GM21786 (cell line): Measurements from ENCODE around the gene JMJD6.
"Not testable (repeated sequence)": the region's sequence is repeated elsewhere in the genome, so short reads cannot be mapped to it uniquely, and the experiment has no call there.

Experiments
- ATAC-seq: cut with Tn5 transposase; IDR thresholded peaks from one replicate; pipeline ENCODE4 v1.9.1; 2021; ENCODE audit not compliant: unreplicated experiment

Gene JMJD6

DNA sequence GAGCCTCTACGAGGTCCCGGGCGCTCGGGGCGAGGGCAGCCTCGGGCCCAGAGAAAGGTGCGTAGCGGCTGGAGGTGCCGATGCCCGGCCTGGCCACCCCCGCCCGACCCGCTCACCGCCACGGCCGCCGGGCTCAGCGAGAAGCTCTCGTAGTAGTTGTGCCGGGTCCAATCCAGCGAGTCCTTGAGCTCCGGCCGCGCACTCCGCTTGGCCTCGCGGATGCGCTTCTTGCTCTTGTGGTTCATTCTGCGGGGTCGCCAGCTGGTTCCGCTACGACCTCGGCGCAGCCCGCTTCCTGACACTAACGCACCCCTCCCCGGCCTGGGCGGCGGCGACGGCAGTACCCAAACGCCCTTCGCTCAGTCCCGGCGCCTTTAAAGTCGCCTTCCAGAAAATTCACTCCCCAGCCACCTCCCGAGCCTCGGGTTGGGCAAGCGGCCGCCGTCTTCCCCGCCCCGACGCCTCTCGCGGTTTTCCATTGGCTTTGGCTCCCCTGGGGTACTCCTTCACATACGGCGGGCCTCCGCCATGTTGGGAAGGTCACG is at the start of gene JMJD6:
TSS of gene JMJD6 (minus strand) at position 376 of the 545 bp plus-strand sequence. CDS start at position 245, 131 bp downstream.
- peak; percentile 69 for ATAC-seq

DNA sequence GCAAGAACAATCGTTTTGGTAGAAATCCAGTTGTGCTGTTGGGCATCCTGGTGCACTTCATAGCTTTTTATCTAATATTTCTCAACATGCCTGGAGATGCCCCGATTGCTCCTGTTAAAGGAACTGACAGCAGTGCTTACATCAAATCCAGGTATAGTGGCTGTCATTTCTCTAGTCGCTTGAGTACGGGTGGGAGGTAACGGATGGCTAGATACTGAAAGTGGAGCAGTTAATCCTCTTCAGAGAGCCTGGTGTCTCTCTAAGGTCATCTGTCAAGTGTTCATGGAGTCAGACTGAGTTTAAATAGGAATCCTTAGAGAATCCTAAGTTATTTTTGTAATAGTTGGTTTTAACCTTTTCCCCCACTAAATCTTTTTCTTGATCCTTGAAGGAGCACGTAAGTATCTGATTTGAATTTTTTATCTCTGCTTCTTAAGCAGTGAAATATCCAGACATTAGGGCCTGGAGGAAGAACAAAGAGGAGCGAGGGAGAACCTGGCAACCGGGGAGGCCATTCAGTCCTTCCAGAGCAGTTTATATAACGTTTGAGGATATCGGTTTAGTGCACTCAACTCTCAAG is 48.7 kb upstream of the JMJD6 start:
- ATAC-seq = no peak

DNA sequence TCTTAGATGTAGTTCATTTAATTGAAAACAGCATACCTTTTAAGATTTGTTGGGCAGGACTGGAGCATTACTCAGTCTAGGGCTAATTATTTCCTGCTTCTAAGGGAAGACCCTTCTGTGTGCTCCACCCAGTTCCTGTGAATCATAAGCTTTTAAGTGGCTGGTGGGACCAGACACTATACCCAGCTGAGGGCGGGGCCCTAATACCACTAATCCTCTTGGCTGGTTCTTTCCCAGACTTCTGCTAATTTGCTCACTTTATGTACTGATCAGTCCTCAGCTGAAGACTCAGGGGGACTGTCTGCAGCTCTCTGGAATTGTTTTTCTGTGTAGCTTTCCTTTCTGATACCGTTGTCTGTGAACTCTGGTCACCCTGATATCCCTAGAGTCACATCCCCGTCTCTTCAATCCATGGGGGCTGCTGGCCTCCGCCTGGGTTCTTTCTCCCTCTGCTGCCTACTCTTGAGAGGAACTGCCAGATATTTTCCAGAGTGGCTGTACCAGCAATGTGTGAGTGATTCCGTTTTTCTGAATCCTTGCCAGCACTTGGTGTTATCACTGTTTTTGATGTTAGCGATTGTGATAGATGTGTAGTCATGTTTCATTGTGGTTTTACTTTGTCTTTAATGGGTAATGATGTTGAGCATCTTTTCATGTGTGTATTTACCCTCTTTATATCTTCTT is 46.6 kb upstream of the JMJD6 start:
- ATAC-seq = no peak

DNA sequence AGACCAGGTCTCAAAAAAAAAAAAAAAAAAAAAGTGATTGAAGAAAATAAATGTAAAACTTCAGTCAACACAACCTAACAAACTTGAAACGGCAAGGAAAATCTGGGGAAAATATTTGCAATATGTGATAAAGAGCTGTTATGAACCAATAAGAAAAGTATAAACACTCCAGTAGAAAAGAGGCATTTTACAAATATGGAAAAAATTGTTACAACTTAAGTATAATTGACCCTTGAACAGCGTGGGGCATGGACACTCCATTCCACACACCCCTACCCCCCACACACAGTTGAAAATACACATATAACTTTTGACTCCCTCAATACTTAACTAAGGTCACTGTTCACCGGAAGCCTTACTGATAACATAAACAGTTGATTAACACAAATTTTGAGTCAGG is 32.2 kb upstream of the JMJD6 start:
- no peak for ATAC-seq

DNA sequence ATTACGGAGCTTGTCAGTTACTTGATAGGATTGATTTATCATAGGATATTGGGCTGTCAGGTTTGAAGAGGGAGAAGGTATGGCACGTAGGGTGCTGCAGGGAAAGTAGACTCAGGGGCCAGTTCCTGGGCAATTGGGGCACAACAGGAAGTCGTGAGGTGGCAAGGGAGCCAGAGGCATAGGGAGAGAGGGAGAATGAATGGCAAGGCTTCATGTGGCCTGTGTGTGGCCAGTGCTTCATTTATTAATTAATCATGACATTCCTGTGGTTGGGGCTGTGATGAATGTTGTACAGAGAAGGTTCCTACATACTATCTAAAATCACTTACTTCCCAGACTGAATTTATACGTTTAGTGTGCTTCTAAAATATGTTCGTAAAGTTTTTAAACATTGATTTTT is 30.9 kb upstream of the JMJD6 start:
- no peak for ATAC-seq

DNA sequence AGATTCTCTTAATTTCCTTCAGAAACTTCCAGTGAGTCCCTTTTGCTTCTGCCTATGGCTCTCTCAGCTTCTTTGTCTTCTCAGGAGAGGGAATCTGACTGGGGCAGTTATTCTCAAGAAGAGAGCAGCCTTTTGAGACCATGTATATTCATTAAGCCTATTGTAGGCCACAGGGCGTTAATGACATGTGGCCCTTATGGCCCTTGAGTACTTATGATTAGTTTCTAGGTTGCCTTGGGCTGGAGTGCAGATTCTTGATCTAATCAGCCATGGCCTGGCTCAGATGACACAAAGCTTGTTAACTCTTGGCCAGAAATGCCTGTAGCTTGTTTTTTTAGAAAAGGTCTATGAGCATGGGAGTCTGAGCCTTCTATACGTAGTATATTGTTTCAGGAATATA is 28.9 kb upstream of the JMJD6 start:
- no peak for ATAC-seq

DNA sequence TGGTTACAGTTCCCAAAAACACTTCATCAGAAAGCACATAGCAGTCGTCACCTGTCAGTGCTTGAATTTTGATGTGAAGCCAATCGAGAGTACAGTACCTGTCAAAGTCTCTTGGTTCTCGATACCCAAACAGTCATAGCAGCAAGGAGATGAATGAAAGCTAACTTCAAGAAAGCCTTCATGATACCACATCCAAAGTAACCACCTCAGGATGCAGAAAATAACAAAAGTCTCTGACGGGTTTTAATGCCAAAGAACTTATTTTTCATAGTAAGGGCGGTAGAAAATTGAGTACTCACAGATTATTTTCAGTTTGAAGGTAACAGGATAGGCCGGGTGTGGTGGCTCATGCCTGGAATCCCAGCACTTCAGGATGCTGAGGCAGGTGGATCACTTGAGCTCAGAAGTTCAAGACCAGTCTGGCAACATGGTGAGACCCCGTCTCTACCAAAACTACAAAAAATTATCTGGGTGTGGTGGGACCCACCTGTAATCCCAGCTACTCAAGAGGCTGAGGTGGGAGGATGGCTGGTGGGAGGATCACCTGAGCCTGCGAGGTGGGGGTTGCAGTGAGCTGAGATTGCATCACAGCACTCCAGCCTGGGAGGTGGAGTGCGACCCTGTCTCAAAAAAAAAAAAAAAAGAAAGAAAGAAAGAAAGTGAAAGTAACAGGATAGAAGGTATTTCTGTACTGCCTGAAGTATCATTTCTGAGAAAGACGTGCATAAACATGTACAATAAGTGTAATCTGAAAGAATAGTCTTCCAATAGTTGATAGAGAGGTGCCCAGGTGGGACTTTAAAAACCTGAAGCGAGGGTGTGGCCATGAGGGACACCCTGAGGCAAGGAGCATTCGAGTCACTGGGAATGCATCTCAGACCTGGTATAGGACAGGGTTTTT is 26.9 kb upstream of the JMJD6 start:
- ATAC-seq = no peak

DNA sequence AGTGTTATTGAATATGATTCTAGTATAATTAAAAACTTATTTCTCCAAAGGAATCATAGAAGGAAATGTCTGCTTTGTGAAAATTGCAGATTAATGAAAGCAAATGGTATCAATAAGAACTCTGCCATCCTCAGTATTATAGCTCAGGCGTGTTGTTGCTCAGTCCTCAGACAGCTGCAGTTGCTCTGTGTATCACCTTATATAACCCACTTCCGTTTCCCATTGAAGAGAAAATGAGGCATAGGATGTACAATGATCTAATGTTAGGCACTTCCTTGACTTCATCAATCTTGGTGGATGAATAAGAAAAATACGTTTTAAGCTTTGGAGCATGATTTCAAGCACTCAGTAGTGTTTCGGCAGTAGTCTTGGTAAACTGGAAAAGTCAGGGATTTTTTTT is 25.6 kb upstream of the JMJD6 start:
- no peak for ATAC-seq

DNA sequence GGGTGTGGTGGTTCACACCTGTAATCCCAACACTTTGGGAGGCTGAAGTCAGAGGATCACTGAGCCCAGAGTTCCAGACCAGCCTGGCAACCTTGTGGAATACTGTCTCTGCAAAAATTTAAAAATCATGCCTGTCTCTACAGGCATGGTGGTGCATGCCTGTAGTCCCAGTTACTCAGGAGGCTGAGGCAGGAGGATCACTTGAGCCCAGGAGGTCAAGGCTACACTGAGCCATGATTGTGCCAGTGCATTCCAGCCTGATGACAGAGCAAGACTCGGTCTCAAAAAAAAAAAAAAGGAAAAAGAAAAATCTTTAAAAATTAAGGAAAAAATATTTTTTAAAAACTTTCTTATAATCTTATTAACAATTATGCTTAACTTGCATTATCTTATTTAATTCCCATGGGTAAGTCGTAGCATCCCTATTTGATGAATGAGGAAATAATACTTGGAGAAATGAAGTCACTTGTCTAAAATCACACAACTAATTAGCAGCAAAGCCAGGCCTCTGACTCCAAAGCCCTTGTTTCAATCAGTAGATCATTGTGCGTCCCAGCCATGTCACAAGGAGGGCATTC is 25.1 kb upstream of the JMJD6 start:
- no peak for ATAC-seq

DNA sequence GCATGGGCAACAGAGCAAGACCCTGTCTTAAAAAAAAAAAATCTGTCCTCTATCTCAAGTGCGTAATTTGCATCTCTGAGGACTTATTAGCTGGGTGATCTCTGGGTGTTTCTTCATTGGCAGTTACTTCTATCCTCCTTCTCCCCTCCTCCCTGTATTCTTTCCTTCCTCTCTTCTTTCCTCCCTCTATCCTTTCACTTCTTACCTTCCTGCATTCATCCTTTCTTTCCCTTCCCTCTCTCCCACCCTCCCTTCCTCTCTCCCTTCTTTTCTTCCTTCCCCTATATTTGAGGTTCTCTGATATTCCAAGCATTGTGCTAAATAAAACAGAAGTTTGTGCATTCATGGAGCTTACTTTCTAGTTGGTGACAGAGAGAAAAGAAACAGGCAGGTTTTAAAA is 22.3 kb upstream of the JMJD6 start:
- ATAC-seq = no peak

DNA sequence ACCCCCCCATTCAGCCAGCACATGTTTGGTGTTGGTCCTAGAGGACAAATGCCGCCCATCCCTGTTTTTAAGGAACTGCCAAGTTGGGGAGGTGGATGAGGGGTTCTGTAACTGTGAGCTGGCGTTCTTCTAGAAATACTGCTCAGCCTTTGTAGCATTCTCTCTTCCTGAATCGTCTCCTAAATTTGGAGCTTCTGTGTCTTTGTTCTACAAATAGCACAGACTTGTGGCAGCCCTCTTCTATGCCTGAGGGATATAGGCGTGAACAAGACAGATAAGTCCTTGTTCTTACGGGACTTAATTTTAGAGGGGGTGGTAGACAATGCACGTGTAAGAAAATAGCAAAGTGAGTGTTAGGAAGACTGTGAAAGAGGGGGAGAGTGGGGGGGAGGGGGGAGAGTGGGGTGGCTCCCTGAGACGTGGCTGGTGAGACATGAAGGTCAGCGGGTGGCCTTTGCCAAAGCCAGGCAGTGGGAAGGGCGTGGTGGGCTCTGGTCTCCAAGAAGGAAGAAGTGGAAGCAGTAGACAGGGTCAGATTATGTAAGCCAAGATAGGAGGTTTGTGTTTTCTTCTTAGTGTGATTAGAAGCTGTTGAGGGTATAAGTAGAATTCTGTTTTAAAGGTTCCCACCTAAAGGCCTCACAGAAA is 21.4 kb upstream of the JMJD6 start:
- ATAC-seq = no peak

DNA sequence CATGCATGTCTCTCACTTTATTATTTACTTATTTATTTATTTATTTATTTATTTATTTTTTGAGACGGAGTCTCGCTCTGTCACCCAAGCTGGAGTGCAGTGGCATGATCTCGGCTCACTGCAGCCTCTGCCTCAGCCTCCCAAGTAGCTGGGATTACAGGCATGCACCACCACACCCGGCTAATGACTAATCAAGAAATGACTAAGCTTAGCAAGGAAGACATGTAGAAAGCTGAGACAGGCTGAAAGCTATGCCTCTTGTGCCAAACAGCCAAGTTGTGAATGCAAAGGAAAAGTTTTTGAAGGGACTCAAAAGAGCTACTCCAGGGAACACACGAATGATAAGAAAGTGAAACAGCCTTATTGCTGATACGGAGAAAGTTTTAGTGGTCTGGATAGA is 19.4 kb upstream of the JMJD6 start:
- ATAC-seq = not testable (repeated sequence)

DNA sequence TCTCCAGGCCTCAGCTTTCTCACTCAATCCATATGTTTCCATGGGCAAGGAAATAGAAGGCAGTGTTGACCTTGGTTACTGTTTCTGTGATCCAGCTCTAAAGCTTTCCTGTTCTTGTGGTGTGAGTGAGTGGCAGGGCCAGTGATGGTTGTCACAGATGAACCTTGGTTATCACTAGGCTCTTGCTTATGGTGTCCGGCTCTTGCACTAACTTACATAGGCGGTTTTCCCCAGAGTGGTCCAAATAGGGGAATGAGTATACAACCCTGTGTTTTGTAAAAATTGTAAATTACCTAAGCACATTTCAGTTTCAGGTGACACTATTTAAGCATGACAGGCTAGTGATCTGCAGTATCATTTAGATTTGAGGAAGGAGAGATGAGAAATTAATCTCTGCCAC is 18.3 kb upstream of the JMJD6 start:
- no peak for ATAC-seq

DNA sequence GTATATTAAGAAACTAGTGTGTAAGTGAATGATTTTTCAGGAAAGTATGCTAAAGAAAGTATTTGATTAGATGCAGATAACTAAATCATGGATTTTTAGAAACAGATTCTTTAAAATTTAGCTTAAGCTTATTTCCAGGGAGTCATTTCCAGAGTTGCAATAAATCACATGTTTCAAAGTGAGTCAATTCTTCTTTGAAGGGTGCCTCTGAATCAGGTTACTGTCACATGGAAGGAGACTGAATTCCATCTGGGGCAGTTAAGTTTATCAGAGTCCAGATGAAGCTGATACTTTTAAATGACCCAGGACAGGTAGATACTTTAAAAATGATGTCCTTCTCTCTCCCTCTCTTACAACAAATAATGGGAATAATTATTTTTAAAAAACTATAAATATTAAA is 16.6 kb upstream of the JMJD6 start:
- ATAC-seq = no peak

DNA sequence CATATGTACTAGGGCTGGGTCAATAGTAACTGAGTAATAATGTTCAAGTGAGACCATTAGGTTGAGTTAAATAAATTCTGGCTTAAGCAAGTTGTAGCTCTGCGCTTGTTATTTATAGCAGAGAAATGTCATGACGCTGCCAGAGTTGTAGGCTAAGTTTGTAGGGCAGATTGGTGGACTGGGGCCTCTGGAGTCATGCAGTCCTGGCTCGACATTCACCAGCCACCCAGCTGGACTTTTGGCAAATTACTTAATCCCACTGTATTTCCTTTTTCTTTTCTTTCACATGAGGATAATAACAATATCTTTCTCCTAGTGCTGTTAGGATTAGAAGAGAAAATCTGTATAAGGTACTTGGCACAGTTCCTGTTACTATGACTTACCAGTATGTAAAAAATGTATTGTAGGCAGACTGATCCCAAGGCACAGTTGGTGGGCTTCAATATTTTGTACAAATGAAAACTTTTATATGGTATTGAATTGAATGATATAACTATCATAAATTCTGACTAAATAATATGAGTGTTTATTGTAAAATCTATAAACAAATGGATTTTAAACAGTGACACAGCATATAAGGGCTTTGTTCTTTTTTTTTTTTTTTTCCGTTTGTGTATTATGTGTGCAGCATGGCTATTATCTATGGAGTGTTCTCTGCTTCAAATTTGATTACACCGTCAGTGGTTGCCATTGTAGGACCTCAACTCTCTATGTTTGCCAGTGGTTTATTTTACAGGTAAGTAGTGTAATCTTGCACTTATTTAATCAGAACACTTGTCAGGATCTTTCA is 14.1 kb upstream of the JMJD6 start:
- no peak for ATAC-seq

DNA sequence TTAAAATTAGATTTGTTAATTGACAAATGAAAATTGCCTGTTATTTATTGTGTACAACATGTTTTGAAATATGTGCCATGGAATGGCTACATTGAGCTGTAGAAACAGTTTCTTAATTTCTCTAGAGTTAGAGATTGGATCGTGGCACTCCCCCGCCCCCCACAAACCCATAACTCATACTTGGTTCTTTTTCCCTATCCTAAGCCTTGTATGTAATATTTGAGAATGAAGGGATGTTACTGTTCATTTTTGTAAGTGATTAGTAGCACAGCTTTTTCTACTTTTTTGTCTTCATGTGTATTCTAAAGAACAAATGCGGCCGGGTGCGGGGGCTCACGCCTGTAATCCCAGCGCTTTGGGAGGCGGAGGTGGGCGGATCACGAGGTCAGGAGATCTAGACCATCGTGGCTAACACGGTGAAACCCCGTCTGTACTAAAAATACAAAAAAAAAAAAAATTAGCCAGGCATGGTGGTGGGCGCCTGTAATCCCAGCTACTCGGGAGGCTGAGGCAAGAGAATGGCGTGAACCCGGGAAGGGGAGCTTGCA is 13.2 kb upstream of the JMJD6 start:
- not testable (repeated sequence) for ATAC-seq

DNA sequence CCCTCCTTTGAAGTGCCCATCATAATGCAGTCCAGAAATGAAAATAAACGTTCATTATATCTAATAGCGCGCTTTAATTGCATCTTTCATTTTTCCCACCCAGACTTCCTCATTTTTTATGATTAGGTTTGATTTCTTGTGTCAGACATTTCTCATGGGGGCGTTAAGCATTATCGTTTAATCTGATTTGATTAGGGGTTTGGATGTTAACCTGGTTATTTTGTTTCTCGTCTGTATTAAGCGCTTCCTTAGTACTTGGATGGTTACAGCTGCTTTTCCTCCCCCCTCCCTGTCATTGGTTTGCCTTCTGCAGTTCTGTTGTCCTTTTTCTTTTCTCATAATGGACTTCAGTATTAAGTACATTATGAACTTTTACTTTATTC is 12.1 kb upstream of the JMJD6 start:
- ATAC-seq = no peak

DNA sequence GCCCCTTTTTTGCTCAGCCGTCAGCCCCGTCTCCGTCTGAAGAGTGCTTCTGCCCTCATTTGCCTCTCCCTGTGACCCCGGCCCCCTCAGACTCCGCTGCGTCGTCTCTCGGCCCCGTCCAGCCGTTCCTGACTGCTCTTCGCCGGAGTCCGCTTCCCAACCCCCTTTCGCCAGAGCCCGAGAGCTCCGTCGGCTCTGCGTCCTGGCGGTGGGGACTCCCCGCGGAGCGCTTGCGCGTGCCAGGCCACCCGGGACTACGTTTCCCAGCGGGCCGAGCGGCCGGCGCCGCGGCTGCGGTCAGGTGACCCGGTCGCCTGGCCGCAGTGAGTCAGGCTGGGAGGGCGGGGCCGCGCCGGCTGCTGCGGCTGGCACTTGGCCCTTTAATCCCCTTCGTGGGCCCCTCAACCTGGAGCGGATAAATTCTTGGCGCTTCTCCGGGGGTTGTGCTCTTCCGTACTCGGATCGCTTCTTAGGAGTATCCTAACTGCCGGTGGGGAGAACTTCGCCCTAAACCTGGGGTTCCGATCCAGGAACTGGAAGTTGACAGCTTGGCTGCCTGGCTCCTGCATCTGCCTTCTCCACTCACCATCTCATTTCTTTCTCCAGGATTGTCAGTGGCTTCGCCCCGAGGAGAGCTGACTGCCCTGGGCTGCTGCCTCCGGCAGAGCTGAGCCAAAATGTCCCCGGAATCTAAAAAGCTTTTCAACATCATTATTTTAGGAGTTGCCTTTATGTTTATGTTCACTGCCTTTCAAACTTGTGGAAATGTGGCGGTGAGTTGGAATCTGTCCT is 11.5 kb upstream of the JMJD6 start, which contains the start of gene MFSD11:
TSS of gene MFSD11 (plus strand) at position 444 of the 792 bp plus-strand sequence. CDS start at position 678, 234 bp downstream.
- peak; percentile 53 for ATAC-seq
